Measurements from ENCODE around the gene RSPO4. TPM values are rescaled to one million over a fixed set of nuclear protein-coding genes. Genes with fewer than 3 reads are reported as not detected.

Gene RSPO4
- total RNA-seq, 2 experiments from 2014 or later = 0.14 to 0.25 TPM

GRCh38 chr20:934186-934840 is 67.8 kb downstream of the RSPO4 start:
- no peak overlapping the region for H3K27ac ChIP-seq (ENCODE audit: low read depth in 1 of 2, low read length in 2 of 2)
- CTCF ChIA-PET = no interaction called here
- no peaks in the 10 kb centered on the region for H3K27me3 ChIP-seq (ENCODE audit: control insufficient read depth in 1 of 2, insufficient read depth in 2 of 2, low read length in 2 of 2)
- H3K9me3 Mint-ChIP-seq = peaks cover 4% of the 10 kb centered on the region
- no peak overlapping the region for H3K4me3 ChIP-seq (ENCODE audit: low read length)
- intact Hi-C loops (cut with DNase I, micrococcal nuclease) = no loop called here
- ATAC-seq (ENCODE audit: poor library complexity) = no peak
- H3K27me3 Mint-ChIP-seq = no peaks in the 10 kb centered on the region
- H3K4me1 ChIP-seq (ENCODE audit: insufficient read depth, low read length) = no peaks in the 10 kb centered on the region
- H3K4me3 Mint-ChIP-seq = no peak overlapping the region
- H3K36me3 Mint-ChIP-seq (ENCODE audit: low read depth) = no peaks in the 10 kb centered on the region
- H3K4me1 Mint-ChIP-seq (ENCODE audit: low read depth) = no peaks in the 10 kb centered on the region
- no peak overlapping the region for H3K27ac Mint-ChIP-seq
- POLR2A ChIA-PET = no interaction called here
- TF ChIP-seq CTCF (IDR thresholded peaks at IDR 0.05) = no peak
- H3K9me3 ChIP-seq (ENCODE audit: control insufficient read depth in 1 of 2, insufficient read depth in 1 of 2, low read length in 2 of 2) = peaks cover 0 to 3% of the 10 kb centered on the region in 2 experiments
- no peak for DNase-seq
- no peaks in the 10 kb centered on the region for H3K36me3 ChIP-seq (ENCODE audit: insufficient read depth, low read length)

DNA sequence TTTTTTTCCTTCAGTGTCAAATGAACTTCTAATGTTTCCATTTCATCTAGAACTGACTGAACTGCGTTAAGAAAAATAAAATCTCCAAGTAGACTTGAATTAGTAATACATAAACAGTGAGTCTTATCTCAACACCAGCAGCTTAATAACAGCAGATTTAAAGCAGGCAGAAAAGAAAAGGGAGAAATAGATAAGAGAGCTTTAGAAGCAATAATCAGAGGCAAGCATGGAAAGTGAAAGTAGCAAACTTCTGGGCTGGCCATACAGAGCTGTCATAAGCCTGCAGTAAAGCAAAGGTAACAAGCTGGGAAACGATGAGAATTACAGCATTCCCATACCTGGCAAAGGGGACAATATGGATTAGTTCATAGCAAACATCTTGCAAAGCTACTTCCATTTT is 69.1 kb downstream of the RSPO4 start:
- ATAC-seq (ENCODE audit: poor library complexity) (no peak), DNase-seq (no peak)
- no peak overlapping the region for H3K4me3 Mint-ChIP-seq
- ChIA-PET POLR2A (no interaction called here), CTCF (no interaction called here)
- H3K36me3 Mint-ChIP-seq (ENCODE audit: low read depth) = no peaks in the 10 kb centered on the region
- Histone ChIP-seq H3K9me3 (ENCODE audit: control insufficient read depth in 1 of 2, insufficient read depth in 1 of 2, low read length in 2 of 2) (peaks cover 0 to 3% of the 10 kb centered on the region in 2 experiments), H3K4me1 (ENCODE audit: insufficient read depth, low read length) (no peaks in the 10 kb centered on the region), H3K4me3 (ENCODE audit: low read length) (no peak overlapping the region), H3K36me3 (ENCODE audit: insufficient read depth, low read length) (no peaks in the 10 kb centered on the region), H3K27me3 (ENCODE audit: control insufficient read depth in 1 of 2, insufficient read depth in 2 of 2, low read length in 2 of 2) (no peaks in the 10 kb centered on the region), H3K27ac (ENCODE audit: low read depth in 1 of 2, low read length in 2 of 2) (no peak overlapping the region)
- TF ChIP-seq CTCF (IDR thresholded peaks at IDR 0.05) = no peak
- no peak overlapping the region for H3K27ac Mint-ChIP-seq
- no peaks in the 10 kb centered on the region for H3K4me1 Mint-ChIP-seq (ENCODE audit: low read depth)
- intact Hi-C loops (cut with DNase I, micrococcal nuclease) = no loop called here
- no peaks in the 10 kb centered on the region for H3K27me3 Mint-ChIP-seq
- peaks cover 4% of the 10 kb centered on the region for H3K9me3 Mint-ChIP-seq

DNA sequence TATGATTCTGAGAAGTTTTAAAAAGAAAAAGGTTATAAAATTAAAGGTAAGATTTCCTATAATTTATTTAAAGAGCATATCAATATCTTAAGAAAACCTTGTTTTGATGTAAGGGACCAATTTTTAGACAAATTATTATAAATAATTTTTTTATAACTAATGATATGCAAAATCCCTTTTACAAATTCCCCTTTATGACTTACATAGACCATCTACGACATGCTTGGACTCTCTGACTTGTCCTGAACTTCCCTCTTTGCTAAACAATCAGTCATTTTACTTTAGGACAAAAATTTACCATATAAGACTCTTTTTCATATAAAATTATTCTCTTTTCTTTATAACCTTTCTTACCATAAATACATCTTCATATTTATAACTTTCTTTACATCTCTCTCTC is 70.7 kb downstream of the RSPO4 start:
- no peaks in the 10 kb centered on the region for H3K4me1 ChIP-seq (ENCODE audit: insufficient read depth, low read length)
- H3K9me3 Mint-ChIP-seq = peaks cover 4% of the 10 kb centered on the region
- no peak overlapping the region for H3K27ac Mint-ChIP-seq
- no peak overlapping the region for H3K4me3 Mint-ChIP-seq
- no peak for ATAC-seq (ENCODE audit: poor library complexity)
- TF ChIP-seq CTCF (IDR thresholded peaks at IDR 0.05) = no peak
- peaks cover 0 to 3% of the 10 kb centered on the region in 2 experiments for H3K9me3 ChIP-seq (ENCODE audit: control insufficient read depth in 1 of 2, insufficient read depth in 1 of 2, low read length in 2 of 2)
- no peak overlapping the region for H3K4me3 ChIP-seq (ENCODE audit: low read length)
- H3K27me3 Mint-ChIP-seq = peaks cover 9% of the 10 kb centered on the region
- no peak overlapping the region for H3K27ac ChIP-seq (ENCODE audit: low read depth in 1 of 2, low read length in 2 of 2)
- intact Hi-C loops (cut with DNase I, micrococcal nuclease) = no loop called here
- CTCF ChIA-PET = no interaction called here
- no peaks in the 10 kb centered on the region for H3K36me3 Mint-ChIP-seq (ENCODE audit: low read depth)
- POLR2A ChIA-PET = no interaction called here
- H3K27me3 ChIP-seq (ENCODE audit: control insufficient read depth in 1 of 2, insufficient read depth in 2 of 2, low read length in 2 of 2) = no peaks in the 10 kb centered on the region
- no peaks in the 10 kb centered on the region for H3K4me1 Mint-ChIP-seq (ENCODE audit: low read depth)
- no peak for DNase-seq
- no peaks in the 10 kb centered on the region for H3K36me3 ChIP-seq (ENCODE audit: insufficient read depth, low read length)
